Endodermal cell (in vitro differentiated cells): ENCODE measurements around the gene FAM229A. TPM values are rescaled to one million over a fixed set of nuclear protein-coding genes. Genes with fewer than 3 reads are reported as not detected.

ENCODE experiments used
- DNase-seq: peaks from one replicate; pipeline ENCODE4 v3.0.0-alpha.2; 2017
- H3K27ac ChIP-seq: 2 replicates; pipeline ENCODE4 v1.5.1; 2013; ENCODE audit warnings: mild to moderate bottlenecking, low read depth, low read length, moderate library complexity
- H3K27me3 ChIP-seq: 2 replicates; pipeline ENCODE4 v1.6.1; 2013; ENCODE audit warnings: mild to moderate bottlenecking, low read length, moderate library complexity; ENCODE audit not compliant: insufficient read depth, control insufficient read depth, poor library complexity, severe bottlenecking
- H3K36me3 ChIP-seq: 2 replicates; pipeline ENCODE4 v1.7.0; 2013; ENCODE audit warnings: mild to moderate bottlenecking, low read length, moderate library complexity; ENCODE audit not compliant: control insufficient read depth, insufficient read depth
- H3K4me1 ChIP-seq: one replicate; pipeline ENCODE4 v1.7.0; 2013; ENCODE audit warnings: low read length; ENCODE audit not compliant: control insufficient read depth, insufficient read depth
- H3K4me3 ChIP-seq: 2 replicates; pipeline ENCODE4 v1.5.1; 2013; ENCODE audit warnings: mild to moderate bottlenecking, low read length, moderate library complexity
- H3K9ac ChIP-seq: 2 replicates; pipeline ENCODE4 v1.6.1; 2013; ENCODE audit warnings: mild to moderate bottlenecking, low read length, moderate library complexity; ENCODE audit not compliant: poor library complexity, severe bottlenecking; ENCODE audit errors: extremely low read depth
- H3K9me3 ChIP-seq: 2 replicates; pipeline ENCODE4 v1.6.1; 2013; ENCODE audit warnings: mild to moderate bottlenecking, low read length, moderate library complexity; ENCODE audit not compliant: control insufficient read depth
- H3K27ac Mint-ChIP-seq: 2 replicates; pipeline ENCODE4 v1.8.0; 2020; ENCODE audit warnings: mixed read lengths
- H3K27me3 Mint-ChIP-seq: 2 replicates; pipeline ENCODE4 v1.8.0; 2021; ENCODE audit warnings: mild to moderate bottlenecking, mixed read lengths; ENCODE audit not compliant: insufficient read depth
- H3K36me3 Mint-ChIP-seq: 2 replicates; pipeline ENCODE4 v1.8.0; 2020; ENCODE audit warnings: low read depth, mixed read lengths
- H3K4me1 Mint-ChIP-seq: 2 replicates; pipeline ENCODE4 v1.8.0; 2020; ENCODE audit warnings: mixed read lengths
- H3K4me3 Mint-ChIP-seq: 2 replicates; pipeline ENCODE4 v1.8.0; 2020; ENCODE audit warnings: mild to moderate bottlenecking, moderate library complexity, mixed read lengths
- H3K9me3 Mint-ChIP-seq: 2 replicates; pipeline ENCODE4 v1.8.0; 2020; ENCODE audit warnings: mild to moderate bottlenecking, mixed read lengths
- CTCF ChIP-seq: fragments of 200-600 bp; sonication (generic); conservative IDR thresholded peaks from 2 replicates; pipeline ENCODE4 v1.5.0; 2021; ENCODE audit warnings: antibody characterized with exemption, mild to moderate bottlenecking
- WGBS, 2 experiments: methylation state at CpG; one replicate each; pipeline versions ENCODE4 v1.1.5 to v1.1.7; 2013; ENCODE audit warnings: missing lambda C conversion rate in 2 of 2, mixed read lengths in 1 of 2; ENCODE audit not compliant: insufficient coverage in 1 of 2, insufficient read length in 1 of 2; 5-methylcytosine and 5-hydroxymethylcytosine counted together
- total RNA-seq, 2 donors: library from RNA; stranded (reverse); fragmentation: NEBNext Ultra II Directional in 1 of 2; extraction: Animal tissue kit (Norgen Biotek cat#: 25700) in 1 of 2; gene quantifications; 2 replicates in 1 of 2; 3 replicates in 1 of 2; pipeline ENCODE4 v1.2.1, GENCODE V29; 2021

Gene FAM229A
- total RNA-seq, 2 donors from 2014 or later, result 6.8 to 8.4 TPM

- no peak for TF ChIP-seq CTCF
- Histone ChIP-seq H3K36me3 (no peaks in the 10 kb centered on the region), H3K4me3 (no peak overlapping the region), H3K9me3 (peaks cover 5% of the 10 kb centered on the region), H3K27ac (no peak overlapping the region), H3K27me3 (no peaks in the 10 kb centered on the region), H3K4me1 (peaks cover 13% of the 10 kb centered on the region), H3K9ac (no peak overlapping the region)
- H3K36me3 Mint-ChIP-seq, result no peaks in the 10 kb centered on the region
- no peak overlapping the region for H3K4me3 Mint-ChIP-seq
- 83 to 84% methylated on average over 5 to 8 of the region's 8 CpGs for WGBS, 2 experiments
- peaks cover 21% of the 10 kb centered on the region for H3K4me1 Mint-ChIP-seq
- H3K27ac Mint-ChIP-seq, result no peak overlapping the region
- DNase-seq, result no peak
- peaks cover 13% of the 10 kb centered on the region for H3K9me3 Mint-ChIP-seq
- peaks cover 39% of the 10 kb centered on the region for H3K27me3 Mint-ChIP-seq
These were observed 13.0 kb downstream of the FAM229A start for GRCh38 chr1:32349211-32349708.

GRCh38 chr1:32346532-32347157 is 15.6 kb downstream of the FAM229A start:
- no peak overlapping the region for H3K9ac ChIP-seq
- no peak for TF ChIP-seq CTCF
- no peak for DNase-seq
- Mint-ChIP-seq H3K4me3 (no peak overlapping the region), H3K27me3 (peaks cover 39% of the 10 kb centered on the region), H3K4me1 (peaks cover 3% of the 10 kb centered on the region), H3K27ac (no peak overlapping the region), H3K9me3 (peaks cover 13% of the 10 kb centered on the region), H3K36me3 (no peaks in the 10 kb centered on the region)
- no peaks in the 10 kb centered on the region for H3K4me1 ChIP-seq
- no peaks in the 10 kb centered on the region for H3K27me3 ChIP-seq
- 86 to 94% methylated on average over 4 to 9 of the region's 9 CpGs for WGBS, 2 experiments
- H3K36me3 ChIP-seq, result no peaks in the 10 kb centered on the region
- no peak overlapping the region for H3K27ac ChIP-seq
- H3K9me3 ChIP-seq, result peaks cover 5% of the 10 kb centered on the region
- no peak overlapping the region for H3K4me3 ChIP-seq

GRCh38 chr1:32345289-32345827 is 16.9 kb downstream of the FAM229A start:
- H3K4me3 ChIP-seq, result no peak overlapping the region
- 85 to 90% methylated on average over 8 of the region's 8 CpGs for WGBS, 2 experiments
- Mint-ChIP-seq H3K27ac (no peak overlapping the region), H3K4me1 (peaks cover 3% of the 10 kb centered on the region), H3K27me3 (peaks cover 31% of the 10 kb centered on the region), H3K9me3 (peaks cover 5% of the 10 kb centered on the region), H3K36me3 (no peaks in the 10 kb centered on the region), H3K4me3 (no peak overlapping the region)
- H3K27me3 ChIP-seq, result no peaks in the 10 kb centered on the region
- TF ChIP-seq CTCF, result no peak
- H3K9ac ChIP-seq, result no peak overlapping the region
- DNase-seq, result no peak
- no peaks in the 10 kb centered on the region for H3K4me1 ChIP-seq
- no peak overlapping the region for H3K27ac ChIP-seq
- peaks cover 5% of the 10 kb centered on the region for H3K9me3 ChIP-seq
- H3K36me3 ChIP-seq, result no peaks in the 10 kb centered on the region
